HG03108 (cell line): ENCODE results near the gene ASTL.

Source experiments
- ATAC-seq: cut with Tn5 transposase; IDR thresholded peaks from one replicate; pipeline ENCODE4 v1.9.1; 2021; ENCODE audit warnings: moderate library complexity; ENCODE audit not compliant: unreplicated experiment

The ASTL gene

GRCh38 chr2:96114546-96114902, 23.8 kb downstream of the ASTL start:
- ATAC-seq = no peak

DNA sequence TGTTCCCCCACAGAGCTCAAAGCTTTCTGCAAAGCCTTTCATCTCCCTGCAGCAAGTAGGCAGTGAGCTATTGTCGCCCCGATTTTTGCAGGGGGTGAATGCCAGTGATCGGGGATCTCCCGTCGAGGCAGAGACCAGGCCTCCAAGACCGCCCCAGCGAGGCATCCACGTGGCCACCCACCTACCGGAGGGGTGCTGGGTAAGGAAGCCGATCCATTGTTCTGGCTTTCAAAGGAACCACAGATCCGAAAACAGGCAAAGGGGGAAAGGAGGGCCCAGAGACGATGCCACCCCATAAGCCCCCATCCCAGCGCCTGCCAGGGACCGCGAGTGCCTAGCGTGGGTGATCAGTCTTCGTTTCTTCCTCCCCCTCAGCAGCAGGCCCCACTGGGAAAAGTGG, 24.4 kb downstream of the ASTL start:
- no peak for ATAC-seq

GRCh38 chr2:96113367-96113677, 25.0 kb downstream of the ASTL start:
- ATAC-seq = no peak

DNA sequence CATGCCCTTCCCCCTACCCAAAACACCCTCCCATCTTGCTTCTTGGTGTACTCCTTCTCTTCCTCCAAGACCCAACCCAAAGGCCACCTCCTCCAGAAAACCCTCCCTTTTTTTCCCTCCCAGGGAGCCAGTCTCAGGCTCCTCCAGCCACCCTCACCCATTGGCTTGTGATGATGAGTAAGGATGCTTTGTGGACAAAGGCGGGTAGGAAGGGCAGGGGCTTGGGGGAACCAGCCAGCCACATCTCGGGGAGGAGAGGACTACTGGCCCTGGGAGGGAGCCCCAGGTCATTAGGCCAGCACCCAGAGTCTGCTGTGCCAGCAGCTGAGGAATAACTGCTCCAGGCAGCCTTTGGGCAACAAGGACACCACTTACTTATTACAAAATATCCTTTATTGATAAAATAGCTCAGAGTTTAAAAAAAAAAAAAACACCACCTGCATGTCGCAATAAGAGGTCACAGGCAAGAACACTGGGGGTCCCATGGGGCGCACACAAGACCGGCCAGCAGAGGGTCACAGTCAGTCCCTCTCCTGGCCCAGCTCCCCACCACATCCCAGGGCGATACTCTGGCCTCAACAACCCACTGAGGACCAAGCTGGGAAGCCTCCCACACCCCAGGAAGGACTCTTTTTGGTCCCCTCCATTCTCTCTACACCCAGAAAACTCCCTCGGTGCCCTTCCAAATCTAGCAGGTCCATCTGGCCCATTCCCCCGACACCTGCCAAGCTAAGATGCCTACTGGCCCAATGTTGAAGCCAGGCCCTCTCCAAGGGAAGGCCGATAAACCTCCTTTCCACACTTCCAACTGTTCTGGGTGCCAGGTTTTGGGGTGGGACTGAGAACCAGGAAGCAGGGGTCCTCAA, 25.6 kb downstream of the ASTL start:
- no peak for ATAC-seq

- no peak for ATAC-seq
Measured at GRCh38 chr2:96111823-96112500, 26.3 kb downstream of the ASTL start.

- no peak for ATAC-seq
Measured at GRCh38 chr2:96111257-96111640, 27.1 kb downstream of the ASTL start.

- no peak for ATAC-seq
Measured at GRCh38 chr2:96110621-96111256, 27.6 kb downstream of the ASTL start.

- ATAC-seq = no peak
Measured at GRCh38 chr2:96109931-96110511, 28.3 kb downstream of the ASTL start.

- ATAC-seq = no peak
Measured at GRCh38 chr2:96109361-96109680, 29.0 kb downstream of the ASTL start.

DNA sequence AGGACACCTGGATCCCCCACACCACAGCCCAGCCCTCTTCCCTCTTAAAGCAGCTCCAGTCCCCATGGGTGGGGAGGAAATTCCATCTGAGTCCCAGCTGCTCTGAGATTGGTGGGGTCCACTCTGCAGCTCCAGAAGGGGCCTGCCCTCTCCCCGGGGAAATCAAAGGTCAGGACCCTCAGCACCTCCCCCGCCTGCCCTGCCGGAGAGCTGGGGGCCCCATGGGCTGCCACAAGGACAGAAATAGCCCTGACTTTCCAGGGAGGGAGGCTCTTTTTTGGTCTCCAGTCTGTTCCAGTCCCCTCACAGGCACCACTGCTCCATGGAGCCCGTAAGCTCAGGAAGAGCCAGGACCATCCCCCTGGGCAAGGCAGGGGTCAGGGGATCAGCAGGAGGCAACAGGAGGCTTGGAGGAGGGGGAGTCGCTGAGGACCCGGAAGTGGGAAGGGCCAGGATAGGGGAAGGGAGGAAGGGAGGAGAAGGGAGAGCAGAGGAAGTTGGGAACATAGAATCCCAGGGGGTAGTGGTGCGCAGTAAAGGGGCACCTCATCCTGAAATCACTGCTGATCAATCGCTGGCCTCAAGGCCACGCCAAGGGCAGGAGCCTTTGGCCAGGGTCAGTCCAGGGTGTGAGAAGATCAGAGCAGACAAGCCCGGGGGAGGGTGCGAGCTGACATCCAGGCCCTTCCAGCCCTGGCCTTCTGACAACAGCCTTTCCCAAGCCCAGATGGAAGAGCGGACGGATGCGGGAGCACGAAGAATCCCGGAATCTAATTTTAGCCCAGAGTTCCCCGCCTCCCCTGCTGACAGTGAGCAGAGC, 29.6 kb downstream of the ASTL start:
- no peak for ATAC-seq

DNA sequence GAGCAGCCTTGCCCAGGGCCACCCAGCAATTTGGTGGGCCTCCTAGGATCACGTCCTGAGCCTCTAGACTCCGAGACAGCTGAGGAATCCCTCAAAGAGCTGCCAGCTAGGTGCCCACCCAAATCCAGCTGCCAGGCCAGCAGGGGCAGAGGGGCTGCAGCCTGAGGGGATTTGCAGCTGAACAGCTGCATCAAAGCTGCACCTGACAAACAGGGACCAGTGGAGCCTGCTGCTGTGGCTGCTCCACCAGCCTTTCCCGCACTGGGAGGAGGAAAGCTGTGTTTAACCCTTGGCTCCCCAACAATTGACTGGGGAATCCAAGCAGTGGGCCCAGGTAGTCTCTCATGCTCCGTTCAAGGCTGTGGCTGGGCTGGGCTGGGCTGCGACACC, 30.2 kb downstream of the ASTL start:
- no peak for ATAC-seq

- ATAC-seq = no peak
Measured at GRCh38 chr2:96107708-96108065, 30.6 kb downstream of the ASTL start.

GRCh38 chr2:96106991-96107707, 31.2 kb downstream of the ASTL start:
- no peak for ATAC-seq

DNA sequence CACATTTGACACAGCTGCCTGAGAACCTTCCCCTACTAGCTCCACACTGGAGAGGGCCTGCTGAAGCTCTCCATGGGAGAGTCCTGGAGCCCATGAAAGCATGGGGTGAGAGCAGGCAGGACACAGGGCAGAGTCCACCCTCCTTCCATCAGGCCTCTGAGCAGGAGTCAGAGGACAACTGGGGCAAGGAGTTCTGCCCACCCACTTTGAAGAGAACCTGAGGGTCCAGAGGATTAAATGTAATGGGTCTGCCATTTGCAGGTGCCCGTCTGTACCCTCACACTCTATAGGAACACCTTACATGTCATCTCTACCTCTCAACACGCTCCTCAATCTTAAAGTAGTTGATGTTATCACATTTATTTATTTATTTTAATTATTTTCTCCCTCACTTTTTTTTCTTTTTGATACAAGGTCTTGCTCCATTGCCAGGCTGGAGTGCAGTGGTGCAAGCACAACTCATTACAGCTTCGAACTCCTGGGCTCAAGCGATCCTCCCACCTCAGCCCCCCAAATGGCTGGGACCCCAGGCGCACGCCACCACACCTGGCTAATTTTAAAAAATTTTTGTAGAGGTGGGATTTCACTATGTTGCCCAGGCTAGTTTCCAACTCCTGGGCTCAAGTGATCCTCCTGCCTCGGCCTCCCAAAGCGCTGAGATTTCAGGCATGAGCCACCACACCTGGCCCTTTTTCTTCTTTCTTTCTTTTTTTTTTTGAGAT, 32.1 kb downstream of the ASTL start:
- no peak for ATAC-seq

GRCh38 chr2:96105152-96105915, 33.0 kb downstream of the ASTL start:
- no peak for ATAC-seq

GRCh38 chr2:96104487-96104861, 33.8 kb downstream of the ASTL start:
- ATAC-seq = no peak

DNA sequence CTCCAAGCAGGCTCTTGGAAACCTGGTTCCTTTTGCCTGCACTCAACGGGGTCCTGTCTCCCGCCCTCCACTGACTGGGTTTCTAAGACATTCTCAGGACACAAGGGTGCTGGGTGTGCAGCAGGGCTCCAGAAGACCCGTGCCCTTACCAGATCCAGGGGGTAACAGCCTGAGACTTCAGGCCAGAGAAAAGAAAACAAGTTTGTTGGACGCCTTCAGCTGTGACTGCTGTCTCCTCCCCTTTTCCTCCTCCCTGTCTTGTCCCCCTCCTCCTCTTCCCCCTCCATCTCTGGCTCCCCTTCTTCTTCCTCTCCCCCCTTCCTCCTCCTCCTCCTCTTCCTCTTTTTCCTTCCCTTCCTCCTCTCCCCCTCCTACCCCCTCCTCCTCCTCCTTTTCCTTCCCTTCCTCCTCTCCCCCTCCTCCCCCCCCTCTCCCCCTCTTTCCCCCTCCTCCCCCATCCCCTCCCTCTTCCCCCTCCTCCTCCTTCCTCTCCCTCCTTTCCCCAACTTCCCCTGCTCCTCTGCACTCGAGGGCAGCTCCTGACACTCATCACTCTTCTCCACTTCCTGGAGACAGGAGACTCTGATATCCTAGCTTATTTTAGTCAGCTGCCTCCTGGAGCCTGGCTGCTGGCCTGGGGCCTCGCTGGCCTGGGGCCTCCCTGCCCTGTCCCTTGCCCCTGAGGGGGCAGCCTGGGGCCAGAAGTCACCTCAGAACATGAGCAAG, 34.4 kb downstream of the ASTL start:
- no peak for ATAC-seq

DNA sequence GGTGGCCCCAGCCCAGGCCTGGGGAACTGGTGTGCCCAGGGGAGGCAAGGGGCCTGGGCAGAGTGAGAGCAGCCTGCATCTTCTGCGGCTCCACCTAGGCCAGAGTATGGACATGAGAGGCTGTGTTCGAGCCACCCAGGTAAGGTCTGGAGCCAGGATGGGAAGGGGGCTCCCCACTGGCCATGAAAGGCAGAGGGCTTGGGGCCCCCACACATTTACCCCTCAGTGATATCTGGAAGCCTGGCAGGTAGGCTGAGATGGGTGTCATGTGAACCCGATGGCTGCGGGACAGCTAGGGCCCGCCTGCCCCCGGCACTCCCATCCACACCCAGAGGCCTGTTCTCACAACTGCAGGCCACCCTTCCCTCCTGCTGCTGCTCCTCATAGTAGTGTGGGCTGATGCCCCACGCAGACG, 35.1 kb downstream of the ASTL start:
- no peak for ATAC-seq
